Stomach (tissue), 4 donors: ENCODE results near the gene TEDC2.

ENCODE experiments used
- CTCF ChIP-seq, 7 experiments: fragments of 450-650 bp in 4 of 7; fragments of 200-600 bp in 3 of 7; sonication (generic) in 3 of 7; IDR thresholded peaks; one replicate each; pipeline ENCODE4 v1.5.1; 2016 to 2019; ENCODE audit warnings: antibody characterized with exemption in 7 of 7, control low read depth in 2 of 7, mild to moderate bottlenecking in 1 of 7
- POLR2A ChIP-seq, 4 donors: fragments of 450-650 bp; IDR thresholded peaks; one replicate each; pipeline ENCODE4 v1.6.1; 2016; ENCODE audit warnings: antibody characterized with exemption in 4 of 4, control low read depth in 2 of 4, mild to moderate bottlenecking in 1 of 4, moderate library complexity in 1 of 4
- POLR2AphosphoS5 ChIP-seq, 3 donors: sonication (generic); formaldehyde crosslinking; IDR thresholded peaks; one replicate each; pipeline ENCODE4 v1.6.1; 2016; ENCODE audit warnings: antibody characterized with exemption in 3 of 3

GRCh38 chr16:2505695-2506094, 45.8 kb downstream of the TEDC2 start:
- TF ChIP-seq CTCF (IDR thresholded peaks at IDR 0.05): no peak
- no peak for TF ChIP-seq POLR2AphosphoS5 (IDR thresholded peaks at IDR 0.05)
- no peak for TF ChIP-seq POLR2A (IDR thresholded peaks at IDR 0.05)
